Aorta (tissue), 5 donors: ENCODE measurements around the gene CDK5R2. TPM values are rescaled to one million over a fixed set of nuclear protein-coding genes. Genes with fewer than 3 reads are reported as not detected.

Experiments used
- ATAC-seq: fragments of 200-7000 bp; cut with Tn5 transposase; one replicate; pipeline ENCODE4 v1.9.1; 2022; ENCODE audit warnings: moderate library complexity; ENCODE audit not compliant: low FRiP score
- DNase-seq, 2 donors: peaks; one replicate each; pipeline ENCODE4 v3.0.0-alpha.2; 2020
- H3K27ac ChIP-seq, 2 donors: one replicate each; pipeline ENCODE4 v1.5.1; 2013; ENCODE audit warnings: low read length in 2 of 2, mild to moderate bottlenecking in 2 of 2, moderate library complexity in 2 of 2, control low read depth in 1 of 2, inconsistent platforms in 1 of 2, low read depth in 1 of 2
- H3K27me3 ChIP-seq, 2 donors: one replicate each; pipeline ENCODE4 v1.6.1; 2013; ENCODE audit warnings: control low read depth in 1 of 2, low read length in 1 of 2, mild to moderate bottlenecking in 1 of 2, moderate library complexity in 1 of 2; ENCODE audit not compliant: insufficient read depth in 2 of 2, control insufficient read depth in 1 of 2
- H3K36me3 ChIP-seq, 2 donors: one replicate each; pipeline ENCODE4 v1.6.1; 2013; ENCODE audit warnings: control low read depth in 1 of 2, low read length in 1 of 2, mild to moderate bottlenecking in 1 of 2; ENCODE audit not compliant: insufficient read depth in 2 of 2, control insufficient read depth in 1 of 2
- H3K4me1 ChIP-seq, 2 donors: one replicate each; pipeline ENCODE4 v1.6.1; 2013; ENCODE audit warnings: low read length in 2 of 2, control low read depth in 1 of 2, mild to moderate bottlenecking in 1 of 2, moderate library complexity in 1 of 2; ENCODE audit not compliant: insufficient read depth in 2 of 2, control insufficient read depth in 1 of 2
- H3K4me3 ChIP-seq, 2 donors: one replicate each; pipeline ENCODE4 v1.5.1; 2013; ENCODE audit warnings: low read length in 2 of 2, control low read depth in 1 of 2, mild to moderate bottlenecking in 1 of 2
- H3K9me3 ChIP-seq: one replicate; pipeline ENCODE4 v1.6.1; 2013; ENCODE audit warnings: mild to moderate bottlenecking, low read length; ENCODE audit not compliant: control insufficient read depth
- WGBS, 2 donors: extraction: QIAGEN DNeasy Blood & Tissue Kit; methylation state at CpG; one replicate each; pipeline ENCODE4 v1.1.7; 2013; 5-methylcytosine and 5-hydroxymethylcytosine counted together
- intact Hi-C, 2 donors: fragments of 100-400 bp; cut with DNase I; formaldehyde crosslinking; loops; one replicate each; pipeline versions ENCODE4 v1.14.2 to v1.15.0; 2022
- polyA plus RNA-seq, 2 donors: library from polyadenylated mRNA; stranded (reverse); fragments of 200-250 nt; gene quantifications; one replicate each; pipeline ENCODE4 v1.2.3, GENCODE V29; 2013
- total RNA-seq, 2 donors: library from RNA; stranded (reverse); fragmentation: NEBNext Ultra II Directional; extraction: Animal tissue kit (Norgen Biotek cat#: 25700); gene quantifications; one replicate each; pipeline ENCODE4 v1.2.1, GENCODE V29; 2021
- donor health status: healthy with polysubstance abuse.
- donor health status: Bipolar disorder and iron deficiency.
- donor health status: DM: no; HTN: no; CAD: no.
- donor health status: DM: no; HTN: no; CAD: no.
- donor health status: DM: yes; HTN: yes; CAD: no.

Gene CDK5R2
- total and polyA plus RNA-seq, 4 donors, result not detected

DNA sequence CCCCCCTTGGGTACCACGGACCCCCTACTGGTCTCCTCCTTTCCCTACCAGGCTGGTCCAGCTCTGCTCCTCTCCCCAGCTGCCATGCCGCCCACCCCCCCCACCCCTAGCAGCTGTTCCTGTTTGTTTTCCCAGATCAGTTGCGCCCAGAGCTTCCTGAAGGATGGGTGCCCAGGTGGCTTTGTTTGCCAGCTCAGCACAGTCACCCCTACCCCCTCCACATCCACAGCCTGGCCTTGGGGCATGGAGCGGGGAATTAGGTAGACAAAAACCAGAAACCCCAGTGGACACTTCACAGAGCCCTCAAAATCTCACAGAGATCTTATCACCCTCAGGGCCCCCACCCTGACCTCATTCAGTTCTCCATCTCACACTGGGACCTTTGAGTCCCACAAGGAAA lies 37.5 kb downstream of the CDK5R2 start:
- Histone ChIP-seq H3K27ac (no peak overlapping the region), H3K27me3 (no peaks in the 10 kb centered on the region), H3K4me3 (no peak overlapping the region), H3K36me3 (no peaks in the 10 kb centered on the region), H3K4me1 (no peaks in the 10 kb centered on the region), H3K9me3 (no peaks in the 10 kb centered on the region)
- ATAC-seq (no peak), DNase-seq (no peak)
- intact Hi-C loops, result loop anchor here in 1 of 2 donors (10.0 kb wide), 1 partner anchor 158 kb away; no protein-coding TSS in a partner anchor
- 57 to 66% methylated on average over 4 of the region's 4 CpGs for WGBS, 2 donors

DNA sequence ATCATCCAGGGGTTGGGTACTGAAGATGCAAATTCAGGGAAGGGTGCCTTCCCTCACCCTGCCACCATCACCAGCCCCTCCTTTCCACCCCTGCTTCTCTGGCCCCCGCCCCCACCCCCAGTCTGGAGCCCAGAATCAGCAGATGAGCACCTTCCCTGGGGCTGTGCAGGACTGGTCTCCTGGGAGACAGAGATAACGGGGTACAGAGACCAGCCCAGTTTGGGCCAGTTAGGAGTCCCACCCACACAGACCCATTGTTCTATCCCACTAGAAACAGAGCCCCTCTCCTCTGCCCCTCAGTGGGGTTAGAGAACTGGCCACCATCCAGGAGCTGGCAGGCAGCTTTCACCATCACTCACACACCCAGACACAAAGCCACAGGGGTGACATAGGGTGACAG lies 38.3 kb downstream of the CDK5R2 start:
- intact Hi-C loops, result loop anchor here in 1 of 2 donors (10.0 kb wide), 1 partner anchor 157 kb away; no protein-coding TSS in a partner anchor
- H3K4me3 ChIP-seq, result no peak overlapping the region
- no peak overlapping the region for H3K27ac ChIP-seq
- 46 to 62% methylated on average over 2 of the region's 2 CpGs for WGBS, 2 donors
- DNase-seq (no peak), ATAC-seq (no peak)
- no peaks in the 10 kb centered on the region for H3K4me1 ChIP-seq
- H3K36me3 ChIP-seq, result no peaks in the 10 kb centered on the region
- H3K9me3 ChIP-seq, result no peaks in the 10 kb centered on the region
- no peaks in the 10 kb centered on the region for H3K27me3 ChIP-seq

DNA sequence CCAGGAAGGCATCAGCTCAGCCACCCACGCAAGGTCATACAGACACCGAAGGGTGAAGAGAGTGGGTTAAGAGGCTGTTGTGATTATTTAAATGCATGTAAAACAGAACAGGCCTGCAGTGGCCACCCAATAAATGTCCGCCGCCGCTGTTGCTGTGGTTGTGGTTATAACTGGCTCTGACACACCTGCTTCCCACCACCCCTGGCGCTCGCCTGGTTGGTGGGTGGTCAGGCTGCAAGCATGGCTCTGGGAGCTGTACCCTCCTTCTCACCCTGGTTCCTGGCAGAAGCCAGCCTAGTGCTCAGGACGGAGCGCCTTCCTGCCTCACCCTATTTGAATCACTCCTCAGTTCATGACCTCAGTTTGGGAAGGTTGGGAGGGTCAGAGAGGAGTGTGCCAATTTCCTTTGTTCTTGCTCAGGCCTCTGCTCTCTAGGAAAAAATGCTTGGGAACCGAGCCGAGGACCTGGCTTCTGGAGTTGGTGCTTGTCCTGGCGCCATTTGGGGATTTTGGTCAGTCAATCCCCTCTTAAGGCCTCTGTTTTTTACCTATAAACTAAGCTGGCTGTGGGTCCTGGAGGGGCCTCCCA lies 39.0 kb downstream of the CDK5R2 start:
- no peaks in the 10 kb centered on the region for H3K36me3 ChIP-seq
- WGBS, 2 donors, result 86 to 88% methylated on average over 12 of the region's 12 CpGs
- ATAC-seq (no peak), DNase-seq (no peak)
- H3K4me1 ChIP-seq, result no peaks in the 10 kb centered on the region
- H3K27me3 ChIP-seq, result no peaks in the 10 kb centered on the region
- H3K4me3 ChIP-seq, result no peak overlapping the region
- H3K9me3 ChIP-seq, result no peaks in the 10 kb centered on the region
- no peak overlapping the region for H3K27ac ChIP-seq
- intact Hi-C loops, result loop anchor here in 1 of 2 donors (10.0 kb wide), 1 partner anchor 156 kb away; no protein-coding TSS in a partner anchor

DNA sequence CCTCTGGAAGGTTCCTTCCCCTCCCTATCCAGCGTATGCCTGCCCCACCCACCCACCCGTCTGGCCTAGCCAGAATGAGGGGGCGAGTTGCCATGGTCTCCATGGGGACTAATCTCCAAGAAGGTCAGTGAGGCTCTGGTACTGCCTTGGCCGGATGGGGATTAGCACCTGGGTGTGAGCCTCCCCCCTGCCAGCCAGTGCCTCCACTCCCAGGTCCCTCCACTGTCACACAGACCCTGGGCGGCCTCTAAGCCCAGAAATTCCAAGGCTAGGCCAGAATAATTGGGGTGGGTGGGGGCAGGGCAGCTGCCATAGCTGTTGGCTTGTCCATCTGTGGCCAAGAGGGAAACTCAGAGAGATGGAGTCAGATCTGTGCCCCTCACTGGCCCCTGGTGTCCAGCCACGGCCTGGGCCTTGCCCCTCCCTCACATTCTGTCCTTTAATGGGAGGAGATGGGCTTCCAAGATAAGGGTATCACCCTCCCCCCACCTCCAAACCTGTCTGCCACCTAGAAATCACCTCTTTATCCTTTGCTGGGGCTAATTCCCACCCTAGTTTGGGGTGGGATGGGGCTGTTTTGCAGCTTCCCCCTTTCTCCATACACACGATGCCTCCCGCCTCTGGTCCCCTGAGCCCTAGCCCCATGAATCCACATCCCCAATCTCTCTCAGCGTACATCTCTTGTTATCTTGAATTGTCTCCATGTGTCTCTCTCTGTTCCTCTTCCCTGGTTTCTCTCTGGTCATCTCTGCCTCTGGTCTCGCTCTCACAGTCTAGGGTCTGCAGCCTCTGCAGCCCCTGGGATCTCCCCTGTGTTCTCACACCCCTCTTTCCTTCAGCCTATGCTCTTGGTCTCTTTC lies 39.8 kb downstream of the CDK5R2 start:
- H3K9me3 ChIP-seq, result no peaks in the 10 kb centered on the region
- no peaks in the 10 kb centered on the region for H3K36me3 ChIP-seq
- intact Hi-C loops, result loop anchor here in 1 of 2 donors (10.0 kb wide), 1 partner anchor 156 kb away; no protein-coding TSS in a partner anchor
- WGBS, 2 donors, result 78 to 83% methylated on average over 10 of the region's 10 CpGs
- H3K4me1 ChIP-seq, result no peaks in the 10 kb centered on the region
- no peak for DNase-seq
- H3K4me3 ChIP-seq, result no peak overlapping the region
- no peaks in the 10 kb centered on the region for H3K27me3 ChIP-seq
- H3K27ac ChIP-seq, result no peak overlapping the region
- no peak for ATAC-seq

DNA sequence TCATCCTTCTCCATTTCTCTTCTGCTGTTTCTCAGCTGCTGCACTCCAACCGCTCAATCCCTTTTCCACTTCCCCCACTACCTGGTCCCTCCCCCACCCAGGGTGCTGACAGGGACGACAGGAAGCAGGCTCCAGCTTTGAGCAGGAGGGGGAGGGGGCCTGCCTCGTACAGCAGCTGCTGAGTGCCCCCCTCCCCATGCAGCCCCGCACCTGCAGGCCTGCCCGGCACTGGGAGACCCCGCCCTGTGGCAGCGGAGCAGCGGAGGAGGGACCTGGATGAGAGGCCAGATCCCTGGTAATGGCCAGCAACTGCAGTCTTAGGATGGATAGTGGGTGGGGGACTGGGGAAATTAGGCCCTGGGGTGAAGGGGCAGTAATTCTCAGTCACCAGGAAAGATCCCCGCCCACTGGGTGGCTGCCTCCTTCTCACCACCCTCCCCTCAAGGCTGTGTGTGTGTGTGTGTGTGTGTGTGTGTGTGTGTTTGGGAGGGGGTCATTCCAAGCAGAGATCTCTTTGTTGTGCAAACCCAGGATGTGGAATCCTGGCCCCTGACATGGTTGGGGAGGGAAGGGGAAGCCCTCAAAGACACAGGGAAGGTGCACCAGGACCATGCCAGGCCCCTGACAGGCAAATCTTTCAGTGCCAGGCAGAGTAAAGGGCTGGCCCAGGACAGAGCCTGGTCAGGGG lies 40.6 kb downstream of the CDK5R2 start:
- Histone ChIP-seq H3K4me1 (no peaks in the 10 kb centered on the region), H3K27me3 (no peaks in the 10 kb centered on the region), H3K27ac (no peak overlapping the region), H3K4me3 (no peak overlapping the region), H3K9me3 (no peaks in the 10 kb centered on the region), H3K36me3 (no peaks in the 10 kb centered on the region)
- 26 to 28% methylated on average over 9 of the region's 9 CpGs for WGBS, 2 donors
- intact Hi-C loops, result loop anchor here in 1 of 2 donors (10.0 kb wide), 1 partner anchor 155 kb away; no protein-coding TSS in a partner anchor
- DNase-seq (no peak), ATAC-seq (no peak)

DNA sequence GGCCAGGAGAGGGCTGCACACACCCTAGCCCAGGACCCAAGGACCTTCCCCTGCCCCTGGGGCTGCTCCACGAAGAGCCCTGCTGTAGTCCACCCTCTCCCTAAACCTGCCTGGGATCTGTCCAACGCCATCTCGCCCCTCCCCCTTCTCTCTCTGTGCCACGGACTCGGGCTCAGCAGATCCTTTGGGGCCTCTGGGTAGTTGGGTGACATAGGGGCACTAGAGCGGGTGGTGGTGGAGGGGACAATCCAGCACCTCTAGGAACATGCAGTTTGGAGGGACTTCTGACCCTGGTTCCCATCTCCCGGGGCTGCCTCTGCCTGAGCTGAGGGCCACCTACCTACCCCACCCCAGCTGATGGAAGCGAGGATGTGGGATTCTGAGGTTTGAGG lies 41.1 kb downstream of the CDK5R2 start:
- Histone ChIP-seq H3K27me3 (no peaks in the 10 kb centered on the region), H3K4me1 (no peaks in the 10 kb centered on the region), H3K27ac (no peak overlapping the region), H3K9me3 (no peaks in the 10 kb centered on the region), H3K4me3 (no peak overlapping the region), H3K36me3 (no peaks in the 10 kb centered on the region)
- intact Hi-C loops, result no loop called here
- WGBS, 2 donors, result 46 to 47% methylated on average over 8 of the region's 8 CpGs
- DNase-seq, result no peak
- ATAC-seq, result no peak

DNA sequence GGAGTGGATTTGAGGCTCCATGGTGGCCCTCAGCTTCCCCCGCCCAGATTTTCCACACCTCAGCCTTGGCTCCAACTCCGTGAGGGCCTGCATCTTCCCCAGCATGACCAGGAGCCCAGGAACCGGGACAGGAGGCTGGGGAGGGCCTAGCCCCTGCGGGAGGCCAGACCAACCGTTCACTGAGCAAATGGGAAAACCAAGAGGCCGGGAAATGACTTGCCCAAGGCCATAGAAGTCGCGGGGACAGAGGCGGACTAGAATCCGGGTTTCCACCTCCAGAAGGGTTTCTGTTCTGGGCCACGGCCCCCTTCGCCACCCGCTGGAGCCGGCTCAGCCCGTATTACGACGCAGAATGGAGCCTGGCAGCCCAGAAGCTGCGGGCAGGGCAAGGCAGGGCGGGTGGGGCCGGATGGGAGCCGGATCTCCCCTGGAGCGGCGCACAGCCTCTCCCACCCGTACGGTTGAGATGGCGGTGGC lies 41.7 kb downstream of the CDK5R2 start:
- WGBS, 2 donors, result 19 to 22% methylated on average over 25 to 26 of the region's 26 CpGs
- ATAC-seq, result no peak
- Histone ChIP-seq H3K9me3 (no peaks in the 10 kb centered on the region), H3K36me3 (no peaks in the 10 kb centered on the region), H3K4me1 (no peaks in the 10 kb centered on the region), H3K27ac (no peak overlapping the region), H3K4me3 (no peak overlapping the region), H3K27me3 (no peaks in the 10 kb centered on the region)
- no peak for DNase-seq
- intact Hi-C loops, result no loop called here

DNA sequence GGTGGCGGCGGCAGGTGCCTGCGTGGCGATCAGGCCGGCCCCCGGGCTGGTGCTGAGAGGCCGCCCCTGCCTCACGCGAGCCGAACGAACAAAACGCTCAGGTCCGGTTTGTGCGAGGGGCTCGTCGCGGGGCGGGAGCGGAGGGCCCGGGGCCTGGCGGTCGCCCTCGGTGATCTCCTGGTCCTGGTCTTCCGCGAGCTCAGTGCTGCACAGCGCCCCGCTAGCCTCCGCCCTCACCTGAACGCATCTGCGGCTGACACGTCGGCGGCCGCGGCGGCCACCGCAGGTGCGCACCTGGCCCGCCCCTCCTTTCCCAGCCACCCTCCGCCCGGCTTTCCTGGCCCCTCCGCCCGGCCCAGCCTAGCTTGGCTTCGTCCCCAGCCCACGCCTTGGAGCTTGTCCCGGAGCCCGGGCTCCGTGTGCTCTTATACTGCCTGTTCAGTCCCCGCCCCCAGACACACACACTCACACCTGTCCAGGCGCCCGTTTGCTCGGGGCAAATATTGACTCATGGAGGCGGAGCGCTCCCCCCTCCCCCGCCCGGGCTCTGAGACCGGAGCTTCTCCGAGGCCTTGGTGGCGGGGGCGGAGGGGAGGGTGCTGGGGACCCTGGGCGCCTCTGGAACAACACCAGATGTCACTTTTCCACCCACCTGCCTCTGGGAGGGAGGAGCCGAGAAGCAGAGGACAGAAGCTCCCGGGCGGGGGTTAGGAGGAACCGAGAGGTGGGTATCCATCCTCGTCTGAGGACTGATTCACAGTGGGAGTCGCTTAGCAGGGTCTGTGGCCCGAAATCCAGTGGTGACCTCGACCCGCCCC lies 42.3 kb downstream of the CDK5R2 start:
- WGBS, 2 donors, result 2 to 3% methylated on average over 48 to 70 of the region's 70 CpGs
- Histone ChIP-seq H3K4me1 (no peaks in the 10 kb centered on the region), H3K36me3 (no peaks in the 10 kb centered on the region), H3K27me3 (no peaks in the 10 kb centered on the region), H3K27ac (no peak overlapping the region), H3K9me3 (no peaks in the 10 kb centered on the region), H3K4me3 (no peak overlapping the region)
- intact Hi-C loops, result no loop called here
- ATAC-seq (no peak), DNase-seq (no peak)
